Regular cardiac myocyte (primary cell): ENCODE measurements around the gene SOWAHA. TPM values are rescaled to one million over a fixed set of nuclear protein-coding genes. Genes with fewer than 3 reads are reported as not detected.

Experiments
- total RNA-seq: library from RNA; depleted of rRNA; stranded (reverse); fragments of >200 nt; gene quantifications from 2 replicates; pipeline ENCODE4 v1.2.3, GENCODE V29; 2014

SOWAHA gene
- under 0.01 TPM in 1 of 2 replicates, not detected in the other for total RNA-seq

GRCh38 chr5:132812781-132813598 lies at the start of gene SOWAHA:
Gene SOWAHA (plus strand): TSS chr5:132813302. CDS start chr5:132813622, 320 bp downstream.

GRCh38 chr5:132777209-132778069 lies 35.7 kb upstream of the SOWAHA start, which contains the start of gene SEPTIN8:
Gene SEPTIN8 (minus strand): TSS chr5:132777239. CDS start chr5:132777137, 102 bp downstream.

DNA sequence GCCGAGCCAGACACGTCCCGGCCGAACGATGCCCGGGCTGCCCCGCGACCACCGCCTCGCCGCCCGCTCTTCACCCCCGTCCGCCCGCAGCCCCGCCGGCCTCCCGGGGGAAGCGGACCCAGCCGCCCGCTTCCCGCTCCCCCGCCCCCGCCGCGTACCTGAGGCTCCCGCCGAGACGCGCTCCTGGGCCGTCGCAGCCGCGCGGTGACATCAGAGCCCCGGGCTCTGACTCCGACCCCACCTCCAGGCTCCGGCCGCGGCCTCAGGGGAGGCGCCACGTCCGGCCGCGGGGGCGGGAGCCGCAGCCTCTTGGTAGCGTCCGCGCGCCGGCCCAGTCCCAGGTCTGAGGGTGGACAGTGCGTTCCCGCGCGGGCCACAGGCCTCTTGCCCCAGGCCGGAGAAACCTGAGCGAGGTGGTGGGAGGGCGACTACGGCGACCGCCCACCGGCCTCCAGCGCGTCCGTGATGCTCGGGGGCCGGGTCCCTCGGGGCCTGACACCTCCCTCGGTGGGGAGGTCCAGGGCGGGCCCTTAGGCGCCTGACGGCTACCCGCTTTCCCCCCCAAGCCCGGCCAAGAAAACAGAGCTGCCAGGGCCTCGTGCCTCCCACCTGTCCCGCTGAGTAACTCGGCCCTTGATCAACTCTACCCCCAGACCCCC lies 17.5 kb downstream of the SOWAHA start, which contains the start of gene SHROOM1:
TSS of gene SHROOM1 (minus strand) at position 212 of the 659 bp plus-strand sequence. CDS start 4,507 bp downstream, outside the sequence.

Other genes with a start within 250 kb of the SOWAHA start
- not detected in 2 replicates for gene IL13, start 155.1 kb upstream of the SOWAHA start, total RNA-seq
- not detected in 2 replicates for gene IL4, start 139.3 kb upstream of the SOWAHA start, total RNA-seq
- gene KIF3A, start 75.8 kb upstream of the SOWAHA start, total RNA-seq: 11.6 and 11.9 TPM in 2 replicates
- gene CCNI2, start 65.9 kb upstream of the SOWAHA start, total RNA-seq: not detected in 2 replicates
- gene SEPTIN8, start 36.1 kb upstream of the SOWAHA start, total RNA-seq: 51.8 and 52.1 TPM in 2 replicates
- 2.0 and 5.2 TPM in 2 replicates for gene SHROOM1, start 17.3 kb downstream of the SOWAHA start, total RNA-seq
- 0.28 and 0.38 TPM in 2 replicates for gene GDF9, start 53.2 kb downstream of the SOWAHA start, total RNA-seq
- gene UQCRQ, start 53.3 kb downstream of the SOWAHA start, total RNA-seq: 131 and 137 TPM in 2 replicates
- gene LEAP2, start 60.4 kb downstream of the SOWAHA start, total RNA-seq: under 0.01 and 0.28 TPM in 2 replicates
- 34.7 and 43.1 TPM in 2 replicates for gene AFF4, start 150.3 kb downstream of the SOWAHA start, total RNA-seq
- 7.3 and 16.3 TPM in 2 replicates for gene ZCCHC10, start 213.2 kb downstream of the SOWAHA start, total RNA-seq
- gene HSPA4, start 238.7 kb downstream of the SOWAHA start, total RNA-seq: 150 and 213 TPM in 2 replicates